T-helper 2 cell (primary cell): Measurements from ENCODE around the gene GINS1.

Experiments
- DNase-seq, 5 experiments: peaks; one replicate each; pipeline versions ENCODE4 v3.0.0 to v3.0.0-alpha.2; 2012 to 2022

GINS1 gene

GRCh38 chr20:25477014-25477882, 69.8 kb downstream of the GINS1 start:
- DNase-seq, result no peak

- no peak for DNase-seq
These were observed 71.6 kb downstream of the GINS1 start for GRCh38 chr20:25478889-25479568.

- no peak for DNase-seq
These were observed 72.2 kb downstream of the GINS1 start for GRCh38 chr20:25479638-25480037.

GRCh38 chr20:25480156-25480555, 72.7 kb downstream of the GINS1 start:
- no peak for DNase-seq

- DNase-seq, result no peak
These were observed 73.3 kb downstream of the GINS1 start for GRCh38 chr20:25480797-25481196.

GRCh38 chr20:25481235-25481917, 73.9 kb downstream of the GINS1 start:
- no peak for DNase-seq

GRCh38 chr20:25481918-25482253, 74.4 kb downstream of the GINS1 start:
- DNase-seq, result no peak

- no peak for DNase-seq
These were observed 76.1 kb downstream of the GINS1 start for GRCh38 chr20:25483431-25484132.

GRCh38 chr20:25484224-25484846, 76.9 kb downstream of the GINS1 start:
- DNase-seq, result no peak

GRCh38 chr20:25484911-25485511, 77.5 kb downstream of the GINS1 start:
- peak in 1 of 5 experiments; percentile 11 for DNase-seq

GRCh38 chr20:25485872-25486271, 78.4 kb downstream of the GINS1 start:
- DNase-seq, result no peak

- DNase-seq, result no peak
These were observed 78.9 kb downstream of the GINS1 start for GRCh38 chr20:25486377-25486776.

- DNase-seq, result no peak
These were observed 79.8 kb downstream of the GINS1 start for GRCh38 chr20:25487306-25487705.

- DNase-seq, result no peak
These were observed 80.5 kb downstream of the GINS1 start for GRCh38 chr20:25487975-25488374.

GRCh38 chr20:25489221-25489871, 81.9 kb downstream of the GINS1 start:
- DNase-seq, result no peak

GRCh38 chr20:25490656-25491445, 83.4 kb downstream of the GINS1 start:
- no peak for DNase-seq

- no peak for DNase-seq
These were observed 84.1 kb downstream of the GINS1 start for GRCh38 chr20:25491446-25492038.

- no peak for DNase-seq
These were observed 85.7 kb downstream of the GINS1 start for GRCh38 chr20:25493137-25493536.

- no peak for DNase-seq
These were observed 86.5 kb downstream of the GINS1 start for GRCh38 chr20:25493748-25494505.
